ENCODE data around the gene PRKACG.
"Not testable (repeated sequence)": the region's sequence is repeated elsewhere in the genome, so short reads cannot be mapped to it uniquely, and the experiment has no call there.

Gene PRKACG

GRCh38 chr9:69014013-69014412 lies at the start of gene PRKACG:
Gene PRKACG, minus strand, starts transcription at chr9:69014113. Its CDS starts 21 bp downstream, at chr9:69014092.
- H3K4me3 ChIP-seq (ENCODE audit: low read depth, low read length): no peak within 1 kb of the TSS
- no peak for TF ChIP-seq CTCF (IDR thresholded peaks at IDR 0.05; ENCODE audit: insufficient read depth, low read length, missing control alignments)
- CTCF ChIA-PET: interaction anchor here (1.3 kb wide), 1 partner anchor 21 kb away, joined by 3 read pairs; no protein-coding TSS in a partner anchor
- POLR2A ChIA-PET: no interaction called here
- DNase-seq (ENCODE audit: low read depth, low spot score): no peak

GRCh38 chr9:69062195-69062594 lies 48.3 kb upstream of the PRKACG start:
- TF ChIP-seq CTCF (IDR thresholded peaks at IDR 0.05; ENCODE audit: insufficient read depth, low read length, missing control alignments): no peak

GRCh38 chr9:69060766-69061165 lies 46.9 kb upstream of the PRKACG start:
- no peak for DNase-seq (ENCODE audit: low read depth, low spot score)
- H3K4me3 ChIP-seq (ENCODE audit: low read depth, low read length): no peak overlapping the region
- no peak for TF ChIP-seq CTCF (IDR thresholded peaks at IDR 0.05; ENCODE audit: insufficient read depth, low read length, missing control alignments)
- CTCF ChIA-PET: interaction anchor here (1.1 to 24.9 kb wide), 4 partner anchors 25 to 163 kb away, joined by 4 to 511 read pairs (median 5); partner anchors contain the start of gene FXN
- POLR2A ChIA-PET: no interaction called here

More at GRCh38 chr9:69062195-69062594, 48.3 kb upstream of the PRKACG start:
- no peak overlapping the region for H3K4me3 ChIP-seq (ENCODE audit: low read depth, low read length)
- DNase-seq (ENCODE audit: low read depth, low spot score): no peak
- ChIA-PET POLR2A (no interaction called here), CTCF (interaction anchor here (6.5 to 24.9 kb wide), 2 partner anchors 7 to 131 kb away, joined by 36 to 511 read pairs; no protein-coding TSS in a partner anchor)

- ChIA-PET POLR2A (interaction anchor here (0.8 kb wide), 1 partner anchor 22 kb away, joined by 3 read pairs; the partner anchor contains the start of gene FXN), CTCF (interaction anchor here (5.4 to 24.9 kb wide), 3 partner anchors 7 to 135 kb away, joined by 36 to 511 read pairs (median 58); no protein-coding TSS in a partner anchor)
- TF ChIP-seq CTCF (IDR thresholded peaks at IDR 0.05; ENCODE audit: insufficient read depth, low read length, missing control alignments): no peak
- no peak overlapping the region for H3K4me3 ChIP-seq (ENCODE audit: low read depth, low read length)
- no peak for DNase-seq (ENCODE audit: low read depth, low spot score)
These were observed 44.2 kb upstream of the PRKACG start for GRCh38 chr9:69058101-69058500.

GRCh38 chr9:69056191-69056815 lies 42.4 kb upstream of the PRKACG start:
- no peak overlapping the region for H3K4me3 ChIP-seq (ENCODE audit: low read depth, low read length)
- no peak for DNase-seq (ENCODE audit: low read depth, low spot score)
- ChIA-PET CTCF (interaction anchor here (1.0 to 24.9 kb wide), 12 partner anchors 9 to 491 kb away, joined by 3 to 511 read pairs (median 22); partner anchors contain the start of gene FXN), POLR2A (no interaction called here)
- no peak for TF ChIP-seq CTCF (IDR thresholded peaks at IDR 0.05; ENCODE audit: insufficient read depth, low read length, missing control alignments)

GRCh38 chr9:69054989-69055388 lies 41.1 kb upstream of the PRKACG start:
- ChIA-PET CTCF (interaction anchor here (0.7 to 24.9 kb wide), 20 partner anchors 10 to 168 kb away, joined by 3 to 511 read pairs (median 11); partner anchors contain the start of gene FXN), POLR2A (no interaction called here)

GRCh38 chr9:69050936-69051335 lies 37.0 kb upstream of the PRKACG start:
- DNase-seq (ENCODE audit: low read depth, low spot score); POLR2A ChIA-PET; H3K4me3 ChIP-seq (ENCODE audit: low read depth, low read length): not testable (repeated sequence)
- CTCF ChIA-PET: interaction anchor here (1.3 to 24.9 kb wide), 3 partner anchors 9 to 150 kb away, joined by 3 to 511 read pairs (median 4); no protein-coding TSS in a partner anchor

More at GRCh38 chr9:69054989-69055388, 41.1 kb upstream of the PRKACG start:
- no peak for DNase-seq (ENCODE audit: low read depth, low spot score)
- H3K4me3 ChIP-seq (ENCODE audit: low read depth, low read length): no peak overlapping the region
- TF ChIP-seq CTCF (IDR thresholded peaks at IDR 0.05; ENCODE audit: insufficient read depth, low read length, missing control alignments): no peak
